GM12892 (cell line): ENCODE measurements around the gene ZCWPW1.
A peak's percentile ranks its signal among the peaks of the same experiment; 100 is the strongest.

Source experiments
- POLR2A ChIP-seq: IDR thresholded peaks from 2 replicates; pipeline ENCODE4 v1.6.1; 2011; ENCODE audit warnings: low read depth, low read length, control low read depth
- POLR2AphosphoS5 ChIP-seq: IDR thresholded peaks from 2 replicates; pipeline ENCODE4 v1.6.1; 2011; ENCODE audit warnings: low read depth, low read length, control low read depth

DNA sequence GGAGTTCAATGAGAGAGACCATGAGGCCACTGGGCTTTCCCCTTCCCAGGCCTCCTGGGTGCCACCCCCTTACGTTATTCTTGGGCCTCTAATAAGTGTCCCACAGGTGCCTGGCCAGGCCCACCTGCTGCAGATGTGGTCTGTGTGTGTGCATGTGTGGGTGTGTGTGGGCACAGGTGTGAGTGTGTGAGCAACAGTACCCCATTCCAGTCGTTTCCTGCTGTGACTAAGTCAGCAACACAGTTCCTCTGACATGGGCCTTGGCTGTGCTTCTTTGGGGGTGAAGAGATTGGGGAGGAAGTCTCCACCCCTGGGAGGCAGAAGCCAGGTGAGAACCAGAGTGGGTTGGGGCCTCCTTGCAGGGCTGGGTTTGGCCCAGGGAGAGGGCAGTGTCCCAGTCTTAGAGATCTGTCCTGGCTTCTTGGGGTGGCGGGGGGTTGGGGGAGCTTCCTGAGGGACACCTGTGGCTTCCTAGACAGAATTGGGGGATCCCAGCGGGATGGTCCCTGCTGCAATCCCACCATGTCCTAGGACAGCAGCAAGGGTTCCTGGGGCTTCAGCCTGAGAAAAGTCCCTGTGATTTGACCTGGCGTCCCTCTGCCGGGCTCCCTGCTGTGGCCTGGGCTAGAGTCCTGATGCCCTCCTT is 74.7 kb downstream of the ZCWPW1 start:
- TF ChIP-seq POLR2A (peak; percentile 50; the same call in 1 of the 2 replicates), POLR2AphosphoS5 (no peak)
